ENCODE data around the gene KIF3A.
A peak's percentile ranks its signal among the peaks of the same experiment; 100 is the strongest.

KIF3A gene

GRCh38 chr5:132667309-132667708, 70.0 kb downstream of the KIF3A start:
- DNase-seq (no peak), ATAC-seq (ENCODE audit: insufficient read depth, low read depth) (peak; percentile 48; the same call in 1 of the 3 replicates)
- Histone ChIP-seq H4K20me1 (ENCODE audit: insufficient read depth, low read length) (no peaks in the 10 kb centered on the region), H3K4me1 (ENCODE audit: insufficient read depth, low read length) (0 out of 2 replicates have a peak, but pooled peaks cover 3% of the 10 kb centered on the region), H3K36me3 (ENCODE audit: insufficient read depth, low read length) (no peaks in the 10 kb centered on the region), H3K9me3 (ENCODE audit: insufficient read depth, low read length, severe bottlenecking) (no peaks in the 10 kb centered on the region), H3K27me3 (ENCODE audit: insufficient read depth, low read length, poor library complexity) (no peaks in the 10 kb centered on the region), H3K4me2 (ENCODE audit: insufficient read depth, low read length) (no peak overlapping the region), H3K79me2 (ENCODE audit: insufficient read depth, low read length) (no peaks in the 10 kb centered on the region), H2AFZ (ENCODE audit: low read depth, low read length) (no peak overlapping the region), H3K27ac (ENCODE audit: low read length) (no peak overlapping the region), H3K4me3 (ENCODE audit: low read depth in 1 of 2, low read length in 2 of 2) (no peak overlapping the region), H3K9ac (ENCODE audit: low read depth, low read length) (no peak overlapping the region)
- TF ChIP-seq EZH2 (IDR thresholded peaks at IDR 0.05; ENCODE audit: borderline replicate concordance, low read depth, low read length, severe bottlenecking): no peak
- TF ChIP-seq, protein P1, sequence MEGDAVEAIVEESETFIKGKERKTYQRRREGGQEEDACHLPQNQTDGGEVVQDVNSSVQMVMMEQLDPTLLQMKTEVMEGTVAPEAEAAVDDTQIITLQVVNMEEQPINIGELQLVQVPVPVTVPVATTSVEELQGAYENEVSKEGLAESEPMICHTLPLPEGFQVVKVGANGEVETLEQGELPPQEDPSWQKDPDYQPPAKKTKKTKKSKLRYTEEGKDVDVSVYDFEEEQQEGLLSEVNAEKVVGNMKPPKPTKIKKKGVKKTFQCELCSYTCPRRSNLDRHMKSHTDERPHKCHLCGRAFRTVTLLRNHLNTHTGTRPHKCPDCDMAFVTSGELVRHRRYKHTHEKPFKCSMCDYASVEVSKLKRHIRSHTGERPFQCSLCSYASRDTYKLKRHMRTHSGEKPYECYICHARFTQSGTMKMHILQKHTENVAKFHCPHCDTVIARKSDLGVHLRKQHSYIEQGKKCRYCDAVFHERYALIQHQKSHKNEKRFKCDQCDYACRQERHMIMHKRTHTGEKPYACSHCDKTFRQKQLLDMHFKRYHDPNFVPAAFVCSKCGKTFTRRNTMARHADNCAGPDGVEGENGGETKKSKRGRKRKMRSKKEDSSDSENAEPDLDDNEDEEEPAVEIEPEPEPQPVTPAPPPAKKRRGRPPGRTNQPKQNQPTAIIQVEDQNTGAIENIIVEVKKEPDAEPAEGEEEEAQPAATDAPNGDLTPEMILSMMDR (IDR thresholded peaks at IDR 0.05; ENCODE audit: borderline replicate concordance, extremely low read depth, low read length, poor library complexity, severe bottlenecking): no peak

DNA sequence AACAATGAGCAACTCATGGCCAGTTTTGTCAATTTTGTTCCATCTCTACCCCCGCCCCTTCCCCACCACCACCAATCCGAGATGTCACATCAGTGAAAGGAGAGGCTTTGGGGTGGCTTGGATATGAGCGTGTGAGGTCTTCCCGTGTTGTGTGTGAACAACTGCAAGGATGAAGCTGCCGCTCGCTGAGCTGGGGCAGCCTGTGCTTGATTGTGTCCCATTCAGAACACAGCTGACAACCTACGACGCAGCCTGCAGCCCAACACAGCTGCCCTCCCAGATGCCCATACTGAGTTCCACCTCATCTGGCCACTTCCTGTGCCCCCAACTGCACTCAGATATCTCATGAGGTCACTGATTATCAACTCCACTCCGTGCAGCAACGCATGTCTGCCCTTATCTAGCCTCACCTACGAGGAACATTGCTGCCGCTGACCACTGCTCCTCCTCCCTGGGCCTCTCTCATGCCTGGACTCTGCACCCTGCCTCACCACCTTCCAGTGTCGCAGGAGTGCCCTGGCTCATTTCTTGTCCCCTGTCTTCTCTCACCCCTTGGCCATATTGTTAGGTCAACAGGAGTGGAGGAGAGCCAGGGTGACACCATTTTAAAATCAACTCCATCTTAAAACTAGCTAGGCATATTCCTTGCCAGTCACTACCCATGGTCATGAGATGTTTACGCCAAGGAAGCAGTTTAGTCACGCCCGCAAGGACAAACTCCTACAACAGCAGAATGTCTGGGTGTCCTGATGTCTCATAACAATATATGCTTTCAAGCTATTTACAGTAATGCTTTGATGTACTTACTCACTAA, 70.8 kb downstream of the KIF3A start:
- DNase-seq (no peak), ATAC-seq (ENCODE audit: insufficient read depth, low read depth) (no peak)
- Histone ChIP-seq H3K4me3 (ENCODE audit: low read depth in 1 of 2, low read length in 2 of 2) (no peak overlapping the region), H3K79me2 (ENCODE audit: insufficient read depth, low read length) (no peaks in the 10 kb centered on the region), H3K9ac (ENCODE audit: low read depth, low read length) (no peak overlapping the region), H3K9me3 (ENCODE audit: insufficient read depth, low read length, severe bottlenecking) (no peaks in the 10 kb centered on the region), H3K4me1 (ENCODE audit: insufficient read depth, low read length) (0 out of 2 replicates have a peak, but pooled peaks cover 3% of the 10 kb centered on the region), H3K27ac (ENCODE audit: low read length) (no peak overlapping the region), H4K20me1 (ENCODE audit: insufficient read depth, low read length) (no peaks in the 10 kb centered on the region), H2AFZ (ENCODE audit: low read depth, low read length) (no peak overlapping the region), H3K27me3 (ENCODE audit: insufficient read depth, low read length, poor library complexity) (no peaks in the 10 kb centered on the region), H3K36me3 (ENCODE audit: insufficient read depth, low read length) (no peaks in the 10 kb centered on the region), H3K4me2 (ENCODE audit: insufficient read depth, low read length) (no peak overlapping the region)
- TF ChIP-seq EZH2 (IDR thresholded peaks at IDR 0.05; ENCODE audit: borderline replicate concordance, low read depth, low read length, severe bottlenecking): no peak
- TF ChIP-seq, protein P1 (IDR thresholded peaks at IDR 0.05; ENCODE audit: borderline replicate concordance, extremely low read depth, low read length, poor library complexity, severe bottlenecking): no peak

DNA sequence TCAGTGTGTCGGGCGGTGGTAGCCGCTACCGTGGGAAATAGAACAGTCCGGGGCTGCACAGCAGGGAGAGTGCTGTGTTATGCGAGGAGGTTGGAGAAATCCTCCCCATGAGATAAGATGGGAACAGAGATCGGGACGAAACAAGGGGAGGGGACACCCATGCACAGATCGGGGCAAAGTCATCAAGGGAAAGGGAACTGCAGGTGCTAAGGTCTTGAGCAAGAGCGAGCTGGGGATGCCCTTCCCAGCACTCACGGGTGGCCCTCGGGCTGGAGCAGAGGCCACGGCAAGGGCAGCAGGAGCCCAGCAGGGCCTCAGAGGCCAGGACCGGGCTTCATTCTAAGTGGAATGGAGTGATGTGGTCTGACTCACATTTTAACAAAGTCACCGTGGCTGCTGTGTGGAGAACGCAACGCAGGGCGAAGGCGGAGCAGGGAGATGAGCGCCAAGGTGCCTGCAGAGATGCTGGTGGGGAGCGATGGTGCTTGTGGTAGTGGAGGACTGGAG, 71.7 kb downstream of the KIF3A start:
- H3K4me3 ChIP-seq (ENCODE audit: low read depth in 1 of 2, low read length in 2 of 2): no peak overlapping the region

More for the DNA sequence above, 71.7 kb downstream of the KIF3A start:
- H3K36me3 ChIP-seq (ENCODE audit: insufficient read depth, low read length): no peaks in the 10 kb centered on the region
- H3K27ac ChIP-seq (ENCODE audit: low read length): no peak overlapping the region
- H2AFZ ChIP-seq (ENCODE audit: low read depth, low read length): no peak overlapping the region
- no peaks in the 10 kb centered on the region for H3K79me2 ChIP-seq (ENCODE audit: insufficient read depth, low read length)
- 0 out of 2 replicates have a peak, but pooled peaks cover 3% of the 10 kb centered on the region for H3K4me1 ChIP-seq (ENCODE audit: insufficient read depth, low read length)
- ATAC-seq (ENCODE audit: insufficient read depth, low read depth) (no peak), DNase-seq (no peak)
- no peak overlapping the region for H3K4me2 ChIP-seq (ENCODE audit: insufficient read depth, low read length)
- H4K20me1 ChIP-seq (ENCODE audit: insufficient read depth, low read length): no peaks in the 10 kb centered on the region
- no peak overlapping the region for H3K9ac ChIP-seq (ENCODE audit: low read depth, low read length)
- TF ChIP-seq, protein P1 (IDR thresholded peaks at IDR 0.05; ENCODE audit: borderline replicate concordance, extremely low read depth, low read length, poor library complexity, severe bottlenecking): no peak
- no peak for TF ChIP-seq EZH2 (IDR thresholded peaks at IDR 0.05; ENCODE audit: borderline replicate concordance, low read depth, low read length, severe bottlenecking)
- H3K9me3 ChIP-seq (ENCODE audit: insufficient read depth, low read length, severe bottlenecking): no peaks in the 10 kb centered on the region
- no peaks in the 10 kb centered on the region for H3K27me3 ChIP-seq (ENCODE audit: insufficient read depth, low read length, poor library complexity)
